ENCODE measurements around the gene KIF6.
"Not testable (repeated sequence)": the region's sequence is repeated elsewhere in the genome, so short reads cannot be mapped to it uniquely, and the experiment has no call there.

KIF6 gene, protein sequence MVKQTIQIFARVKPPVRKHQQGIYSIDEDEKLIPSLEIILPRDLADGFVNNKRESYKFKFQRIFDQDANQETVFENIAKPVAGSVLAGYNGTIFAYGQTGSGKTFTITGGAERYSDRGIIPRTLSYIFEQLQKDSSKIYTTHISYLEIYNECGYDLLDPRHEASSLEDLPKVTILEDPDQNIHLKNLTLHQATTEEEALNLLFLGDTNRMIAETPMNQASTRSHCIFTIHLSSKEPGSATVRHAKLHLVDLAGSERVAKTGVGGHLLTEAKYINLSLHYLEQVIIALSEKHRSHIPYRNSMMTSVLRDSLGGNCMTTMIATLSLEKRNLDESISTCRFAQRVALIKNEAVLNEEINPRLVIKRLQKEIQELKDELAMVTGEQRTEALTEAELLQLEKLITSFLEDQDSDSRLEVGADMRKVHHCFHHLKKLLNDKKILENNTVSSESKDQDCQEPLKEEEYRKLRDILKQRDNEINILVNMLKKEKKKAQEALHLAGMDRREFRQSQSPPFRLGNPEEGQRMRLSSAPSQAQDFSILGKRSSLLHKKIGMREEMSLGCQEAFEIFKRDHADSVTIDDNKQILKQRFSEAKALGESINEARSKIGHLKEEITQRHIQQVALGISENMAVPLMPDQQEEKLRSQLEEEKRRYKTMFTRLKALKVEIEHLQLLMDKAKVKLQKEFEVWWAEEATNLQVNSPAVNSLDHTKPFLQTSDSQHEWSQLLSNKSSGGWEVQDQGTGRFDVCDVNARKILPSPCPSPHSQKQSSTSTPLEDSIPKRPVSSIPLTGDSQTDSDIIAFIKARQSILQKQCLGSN

DNA sequence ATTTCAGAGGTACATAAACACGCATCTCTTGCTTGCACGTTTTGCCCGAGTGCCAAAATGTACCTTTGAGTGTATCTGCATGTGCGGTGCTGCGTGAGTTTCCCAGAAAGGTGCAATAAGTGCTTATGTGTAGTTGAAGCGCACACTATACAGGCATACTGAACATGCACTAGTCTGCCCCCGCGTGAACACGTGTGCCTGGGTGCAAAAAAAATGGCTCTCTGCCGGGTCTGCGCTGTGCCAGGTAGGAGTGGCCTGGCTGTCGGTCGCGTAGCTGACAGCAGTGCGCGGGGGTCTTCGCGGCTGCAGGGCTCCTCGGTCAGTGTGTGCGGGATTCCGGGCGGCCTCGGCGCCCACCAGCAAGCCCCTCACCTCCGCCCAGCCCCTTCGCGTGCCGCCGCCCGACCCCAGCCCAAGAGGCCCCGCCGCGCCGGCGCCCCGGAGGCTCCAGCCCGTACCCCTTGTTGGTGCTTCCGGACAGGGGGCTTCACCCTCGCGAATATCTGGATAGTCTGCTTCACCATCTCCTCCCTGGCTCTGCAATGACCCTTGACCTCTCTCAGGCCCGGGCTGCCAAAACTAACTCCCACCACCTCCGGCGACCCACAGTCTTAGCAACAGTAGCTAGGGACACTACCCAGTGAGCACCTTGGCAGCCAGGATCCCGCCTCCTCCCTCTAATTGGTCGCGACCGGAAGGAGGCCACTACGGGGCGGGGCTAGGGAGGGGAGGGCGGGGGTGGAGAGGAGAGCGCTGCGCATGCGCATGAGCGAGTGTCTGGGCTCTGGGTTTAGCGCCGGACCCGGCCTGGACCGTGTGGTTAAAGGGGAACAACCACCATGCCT is at the start of gene KIF6:
Gene KIF6 (minus strand): TSS at position 622 of the 845 bp plus-strand sequence. CDS start 98 bp downstream, at position 524.
- peak; percentile 59 for DNase-seq (ENCODE audit: low read depth)

DNA sequence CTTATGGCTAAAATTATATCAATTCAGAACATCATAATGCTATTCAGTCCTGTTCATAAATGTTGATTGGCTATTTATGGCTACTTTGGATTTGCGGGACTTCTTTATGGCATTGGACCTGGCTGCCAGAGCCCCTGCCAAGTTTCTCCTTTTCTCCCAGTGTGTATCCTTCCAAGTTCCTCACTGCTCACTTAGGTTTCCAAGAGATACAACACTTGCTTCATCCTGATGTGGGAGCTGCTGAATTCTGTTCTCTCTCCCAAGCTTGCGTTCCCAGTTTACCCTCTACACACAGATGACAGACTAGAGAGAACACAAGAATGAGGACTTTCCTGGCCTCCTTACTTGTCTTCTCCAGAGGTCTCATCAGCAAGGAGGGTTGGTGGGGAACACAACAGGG is 48.6 kb upstream of the KIF6 start:
- no peak for DNase-seq (ENCODE audit: low read depth)

GRCh38 chr6:39772559-39773273 is 47.5 kb upstream of the KIF6 start:
- no peak for DNase-seq (ENCODE audit: low read depth)

DNA sequence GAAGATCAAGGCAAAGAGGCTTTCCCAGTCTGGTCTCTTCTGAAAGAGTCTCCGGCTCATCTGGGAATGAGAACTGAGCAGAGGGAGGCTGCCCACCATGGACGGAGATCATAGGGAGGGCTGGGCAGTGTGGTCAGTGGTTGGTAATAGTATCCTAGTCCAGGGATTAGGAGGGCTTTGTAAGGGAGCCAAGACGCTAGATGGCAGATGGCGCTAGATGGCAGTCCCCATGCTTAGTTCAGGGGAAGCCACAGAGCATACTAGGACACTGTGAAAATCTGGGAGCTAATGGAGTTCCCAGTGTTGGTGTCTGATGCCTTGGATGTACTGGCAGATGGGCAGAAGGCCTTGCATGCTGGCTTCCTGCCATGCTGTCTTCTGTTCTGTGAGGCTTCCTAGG is 45.2 kb upstream of the KIF6 start:
- no peak for DNase-seq (ENCODE audit: low read depth)

DNA sequence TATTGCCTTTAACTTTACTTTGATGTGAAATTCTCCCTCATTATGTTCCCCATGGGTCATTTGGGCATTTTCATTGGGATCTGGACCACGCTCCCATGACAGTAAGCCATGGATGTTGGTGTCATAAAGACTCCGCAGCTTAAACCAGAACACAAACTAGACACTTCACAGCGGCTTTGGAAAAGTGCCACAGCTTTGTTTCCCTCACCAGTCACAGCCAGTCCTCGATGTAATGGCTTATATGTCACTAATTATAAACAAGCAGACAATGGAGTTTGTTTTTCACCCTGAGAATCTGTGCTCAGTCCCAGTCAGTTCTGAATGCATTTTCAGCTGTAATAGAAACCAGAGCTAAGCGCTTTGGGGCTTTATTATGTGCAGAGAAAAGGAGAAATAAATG is 43.8 kb upstream of the KIF6 start:
- DNase-seq (ENCODE audit: low read depth), result no peak

GRCh38 chr6:39765508-39766065 is 40.4 kb upstream of the KIF6 start:
- DNase-seq (ENCODE audit: low read depth), result no peak

DNA sequence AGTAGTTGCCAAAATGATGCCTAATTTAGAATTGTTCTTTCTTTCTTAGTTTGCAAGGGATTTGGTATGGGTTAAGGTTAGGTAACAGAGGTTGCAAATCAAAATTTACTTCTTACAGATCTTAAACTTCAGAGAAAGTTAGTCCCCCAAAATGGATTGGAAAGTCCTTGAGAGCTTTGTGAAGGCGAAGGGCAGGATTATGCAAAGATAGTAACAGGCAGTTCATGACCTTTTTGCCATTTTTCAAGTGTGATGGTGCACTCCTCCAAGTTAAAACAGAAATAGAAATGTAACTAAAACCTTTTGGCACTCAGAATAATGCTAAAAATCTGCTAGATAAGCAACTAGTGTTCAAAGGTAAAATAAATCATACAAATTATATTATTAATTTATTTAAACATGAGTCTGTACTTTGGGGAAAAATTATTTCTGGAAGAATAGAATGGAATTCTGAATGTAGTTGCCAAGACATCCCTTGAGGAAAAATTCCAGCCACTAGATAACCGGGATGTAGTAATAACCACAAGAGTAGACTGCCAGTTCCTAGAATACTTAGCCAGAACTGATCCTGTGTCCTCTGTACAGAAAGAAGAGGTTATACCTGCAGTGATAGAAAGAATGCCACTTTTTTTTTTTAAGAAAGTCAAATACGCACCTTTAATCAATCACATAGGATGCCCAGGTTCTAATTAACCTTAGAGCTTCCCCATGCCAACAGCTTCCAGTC is 35.2 kb upstream of the KIF6 start:
- no peak for DNase-seq (ENCODE audit: low read depth)

DNA sequence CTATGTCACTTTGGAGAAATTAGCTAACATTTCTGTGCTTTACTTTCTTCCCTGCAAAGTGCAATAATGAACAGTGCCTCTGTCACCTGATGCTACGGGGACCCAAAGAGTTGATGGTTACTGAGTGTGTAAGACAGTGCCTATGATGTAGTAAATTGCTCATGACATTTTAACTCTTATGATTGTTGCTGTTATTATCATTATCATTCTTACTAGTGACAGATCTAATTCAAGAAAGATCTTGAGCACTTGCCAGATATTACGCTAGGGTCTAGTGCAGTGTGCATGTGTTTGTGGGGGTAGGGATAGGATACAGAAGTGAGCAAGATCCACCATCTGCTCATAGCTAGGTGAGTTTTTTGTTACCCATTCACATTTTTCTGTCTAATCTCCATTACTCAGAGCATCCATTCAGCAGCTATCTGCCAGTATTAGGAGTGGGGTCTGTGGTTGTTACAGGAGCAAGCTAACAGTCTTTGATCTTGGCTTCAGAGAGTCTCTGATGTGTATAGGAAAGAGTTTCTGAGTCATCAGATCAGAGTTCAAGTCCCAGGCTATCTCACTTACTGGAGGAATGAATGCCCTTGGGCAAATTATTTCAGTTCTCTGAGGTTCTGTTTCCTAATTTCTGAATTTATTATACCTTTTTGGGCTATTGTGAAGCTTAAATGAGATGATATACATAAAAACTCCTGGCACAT is 33.8 kb upstream of the KIF6 start:
- no peak for DNase-seq (ENCODE audit: low read depth)

DNA sequence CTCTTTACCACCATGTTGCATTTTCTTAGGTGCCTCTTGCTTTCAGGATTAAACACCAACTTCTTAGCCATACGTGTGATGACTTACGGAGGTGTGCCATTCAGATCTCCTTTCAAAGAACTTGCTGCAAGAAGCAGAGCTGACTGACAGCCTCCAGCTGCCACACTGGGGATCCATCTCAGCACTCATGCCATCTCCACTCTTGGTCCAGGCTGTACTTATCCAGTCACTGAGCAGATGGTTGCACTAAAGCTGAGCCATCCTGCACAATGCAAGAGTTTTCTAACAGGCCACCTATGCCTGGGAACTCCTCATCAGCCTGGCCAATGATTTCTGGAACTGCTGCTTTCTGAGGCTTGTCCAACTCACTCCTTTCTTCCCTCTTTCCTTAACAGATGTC is 31.4 kb upstream of the KIF6 start:
- DNase-seq (ENCODE audit: low read depth), result no peak

GRCh38 chr6:39755231-39755630 is 30.0 kb upstream of the KIF6 start:
- DNase-seq (ENCODE audit: low read depth), result no peak

GRCh38 chr6:39754514-39755115 is 29.4 kb upstream of the KIF6 start:
- no peak for DNase-seq (ENCODE audit: low read depth)

- no peak for DNase-seq (ENCODE audit: low read depth)
Observed at GRCh38 chr6:39753725-39754045, 28.5 kb upstream of the KIF6 start.

DNA sequence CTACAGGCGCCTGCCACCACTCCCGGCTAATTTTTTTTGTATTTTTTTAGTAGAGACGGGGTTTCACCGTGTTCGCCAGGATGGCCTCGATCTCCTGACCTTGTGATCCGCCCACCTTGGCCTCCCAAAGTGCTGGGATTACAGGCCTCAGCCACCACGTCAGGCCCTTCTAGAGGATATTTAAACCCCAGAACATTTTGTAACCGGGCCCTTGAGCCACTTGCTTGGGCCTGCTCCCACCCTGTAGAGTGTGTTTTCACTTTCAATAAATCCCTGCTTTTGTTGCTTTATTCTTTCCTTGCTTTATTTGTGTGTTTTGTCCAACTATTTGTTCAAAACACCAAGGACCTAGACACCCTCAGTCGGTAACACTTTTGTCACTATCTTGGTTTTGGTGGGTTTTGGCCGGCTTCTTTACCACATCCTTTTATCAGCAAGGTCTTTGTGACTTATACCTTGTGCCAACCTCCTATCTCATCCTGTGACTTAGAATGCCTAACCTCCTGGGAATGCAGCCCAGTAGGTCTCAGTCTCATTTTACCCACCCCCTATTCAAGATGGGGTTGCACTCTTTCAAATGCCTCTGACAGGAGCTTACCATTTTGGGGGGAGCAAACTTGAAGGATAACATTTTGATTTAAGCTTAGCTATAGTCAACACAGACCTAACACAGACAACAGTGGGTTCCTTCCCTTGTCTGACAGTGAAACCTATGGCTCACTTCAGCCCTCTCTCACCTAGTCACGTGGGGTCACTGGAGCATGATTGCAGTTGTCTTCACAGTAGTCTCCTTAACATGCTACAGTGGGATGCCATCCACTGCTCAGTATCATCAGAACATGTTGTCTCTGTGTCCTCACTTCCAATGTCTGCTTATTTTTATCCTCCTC is 27.9 kb upstream of the KIF6 start:
- no peak for DNase-seq (ENCODE audit: low read depth)

DNA sequence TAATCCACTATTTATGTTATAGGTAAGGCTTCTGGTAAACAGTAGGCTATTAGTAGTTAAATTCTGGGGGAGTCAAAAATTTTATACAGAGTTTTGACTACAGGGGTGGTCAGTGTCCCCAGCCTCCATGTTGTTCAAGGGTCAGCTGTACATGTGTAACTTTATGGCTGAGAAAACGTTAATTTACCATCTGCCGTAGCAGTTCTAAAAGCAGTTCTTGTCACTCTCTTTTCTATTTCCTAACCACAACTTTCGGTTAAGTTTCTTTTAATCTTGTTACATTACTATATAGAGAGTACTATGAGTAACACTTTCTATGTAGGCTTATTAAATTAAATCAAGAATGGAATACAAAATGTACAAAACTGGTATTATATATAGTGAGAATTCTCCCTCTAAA is 21.6 kb upstream of the KIF6 start:
- DNase-seq (ENCODE audit: low read depth), result no peak

DNA sequence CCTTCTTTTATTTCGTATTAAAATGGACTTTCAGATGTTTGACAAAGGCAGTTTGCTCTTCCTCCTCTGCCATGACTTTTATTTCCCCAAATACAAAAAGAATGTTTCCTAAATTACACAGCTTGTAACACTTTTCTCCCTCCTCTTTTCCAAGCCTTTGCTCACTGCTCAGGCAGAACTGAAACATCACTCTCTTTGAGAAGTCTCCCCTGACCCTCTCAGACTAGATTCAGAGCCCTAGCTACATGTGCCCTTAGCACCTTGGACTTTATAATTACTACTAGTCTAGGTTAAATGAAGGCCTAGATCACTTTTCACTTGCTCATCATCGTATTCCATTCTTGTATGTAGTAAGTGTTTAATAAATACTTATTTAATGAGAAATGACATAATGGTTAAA is 8.5 kb upstream of the KIF6 start:
- DNase-seq (ENCODE audit: low read depth), result no peak

DNA sequence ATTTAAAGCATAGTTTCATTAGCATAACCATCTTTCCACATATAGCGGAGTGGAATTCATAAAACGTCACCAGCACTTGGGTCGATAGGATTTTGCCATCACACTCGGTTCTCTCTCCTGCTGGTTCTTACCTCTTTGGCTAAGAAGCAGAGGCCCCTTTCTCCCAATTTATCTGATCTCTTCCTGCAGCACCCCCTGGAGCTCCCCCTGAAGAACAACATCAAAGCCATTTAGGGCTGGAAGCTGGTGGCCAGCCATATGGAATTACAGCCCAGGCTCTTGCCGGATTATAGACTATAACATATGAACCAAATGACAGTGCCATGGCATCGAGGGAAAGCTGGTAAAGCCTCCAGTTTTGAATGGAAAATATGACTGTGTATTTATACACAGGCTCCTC is 6.4 kb upstream of the KIF6 start:
- DNase-seq (ENCODE audit: low read depth), result no peak

- no peak for DNase-seq (ENCODE audit: low read depth)
Observed at GRCh38 chr6:39729945-39730344, 4.7 kb upstream of the KIF6 start.

- no peak for DNase-seq (ENCODE audit: low read depth)
Observed at GRCh38 chr6:39725632-39725997, 407 bp upstream of the KIF6 start.

DNA sequence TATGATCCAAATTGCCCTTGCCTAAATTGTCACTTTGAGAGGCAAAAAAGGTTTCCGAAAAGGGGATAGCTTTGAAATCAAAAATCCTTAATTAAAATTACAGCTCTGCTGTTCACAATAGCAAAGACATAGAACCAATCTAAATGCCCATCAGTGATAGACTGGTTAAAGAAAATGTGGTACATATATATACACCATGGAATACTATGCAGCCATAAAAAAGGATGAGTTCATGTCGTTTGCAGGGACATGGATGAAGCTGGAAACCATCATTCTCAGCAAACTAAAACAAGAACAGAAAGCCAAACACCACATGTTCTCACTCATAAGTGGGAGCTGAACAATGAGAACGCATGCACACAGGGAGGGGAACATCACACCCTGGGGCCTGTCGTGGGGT is 1.9 kb downstream of the KIF6 start:
- DNase-seq (ENCODE audit: low read depth), result not testable (repeated sequence)

Measured in stimulated activated CD8-positive, alpha-beta memory T cell treated with anti-CD3 and anti-CD28 coated beads, Interleukin-7, amount 100 ng/mL, for 24 hours (primary cell).